ENCODE measurements around the gene PCBP3. TPM values are rescaled to one million over a fixed set of nuclear protein-coding genes. Genes with fewer than 3 reads are reported as not detected.
"Not testable (repeated sequence)": the region's sequence is repeated elsewhere in the genome, so short reads cannot be mapped to it uniquely, and the experiment has no call there.

Gene PCBP3
- total RNA-seq, 1 experiment from 2014 or later = 3.7 TPM

GRCh38 chr21:45600248-45600647 lies 43.3 kb upstream of the PCBP3 start:
- no TSS peak for BruUV-seq (replicated peaks)
- Mint-ChIP-seq H3K4me3 (ENCODE audit: unreplicated experiment) (no peak overlapping the region), H3K27ac (ENCODE audit: low read depth, unreplicated experiment) (no peak overlapping the region), H3K4me1 (ENCODE audit: insufficient read depth, unreplicated experiment) (no peaks in the 10 kb centered on the region), H3K27me3 (ENCODE audit: insufficient read depth, unreplicated experiment) (peaks cover 43% of the 10 kb centered on the region), H3K9me3 (ENCODE audit: unreplicated experiment) (peaks cover 18% of the 10 kb centered on the region), H3K36me3 (ENCODE audit: insufficient read depth, unreplicated experiment) (no peaks in the 10 kb centered on the region)
- no peak for TF ChIP-seq CTCF (IDR thresholded peaks at IDR 0.05; ENCODE audit: unreplicated experiment)
- POLR2A ChIA-PET = no interaction called here
- no peak for DNase-seq (ENCODE audit: unreplicated experiment)
- CTCF ChIA-PET = no interaction called here
- intact Hi-C loops (cut with micrococcal nuclease) = no loop called here

- no TSS peak for BruUV-seq (replicated peaks)
- Mint-ChIP-seq H3K4me1 (ENCODE audit: insufficient read depth, unreplicated experiment) (no peaks in the 10 kb centered on the region), H3K9me3 (ENCODE audit: unreplicated experiment) (peaks cover 18% of the 10 kb centered on the region), H3K27me3 (ENCODE audit: insufficient read depth, unreplicated experiment) (peaks cover 37% of the 10 kb centered on the region), H3K36me3 (ENCODE audit: insufficient read depth, unreplicated experiment) (no peaks in the 10 kb centered on the region), H3K4me3 (ENCODE audit: unreplicated experiment) (no peak overlapping the region), H3K27ac (ENCODE audit: low read depth, unreplicated experiment) (no peak overlapping the region)
- TF ChIP-seq CTCF (IDR thresholded peaks at IDR 0.05; ENCODE audit: unreplicated experiment) = no peak
- ChIA-PET CTCF (no interaction called here), POLR2A (no interaction called here)
- DNase-seq (ENCODE audit: unreplicated experiment) = no peak
- intact Hi-C loops (cut with micrococcal nuclease) = no loop called here
Observed at GRCh38 chr21:45601551-45601950, 42.0 kb upstream of the PCBP3 start.

GRCh38 chr21:45602106-45602505 lies 41.4 kb upstream of the PCBP3 start:
- ChIA-PET CTCF (no interaction called here), POLR2A (no interaction called here)
- Mint-ChIP-seq H3K9me3 (ENCODE audit: unreplicated experiment) (peaks cover 18% of the 10 kb centered on the region), H3K27ac (ENCODE audit: low read depth, unreplicated experiment) (no peak overlapping the region), H3K4me1 (ENCODE audit: insufficient read depth, unreplicated experiment) (peaks cover 2% of the 10 kb centered on the region), H3K36me3 (ENCODE audit: insufficient read depth, unreplicated experiment) (no peaks in the 10 kb centered on the region), H3K4me3 (ENCODE audit: unreplicated experiment) (no peak overlapping the region), H3K27me3 (ENCODE audit: insufficient read depth, unreplicated experiment) (peaks cover 37% of the 10 kb centered on the region)
- intact Hi-C loops (cut with micrococcal nuclease) = no loop called here
- DNase-seq (ENCODE audit: unreplicated experiment) = no peak
- TF ChIP-seq CTCF (IDR thresholded peaks at IDR 0.05; ENCODE audit: unreplicated experiment) = no peak
- BruUV-seq (replicated peaks) = no TSS peak

GRCh38 chr21:45603481-45603880 lies 40.0 kb upstream of the PCBP3 start:
- CTCF ChIA-PET = no interaction called here
- no peak for TF ChIP-seq CTCF (IDR thresholded peaks at IDR 0.05; ENCODE audit: unreplicated experiment)
- Mint-ChIP-seq H3K4me3 (ENCODE audit: unreplicated experiment) (no peak overlapping the region), H3K4me1 (ENCODE audit: insufficient read depth, unreplicated experiment) (peaks cover 6% of the 10 kb centered on the region), H3K36me3 (ENCODE audit: insufficient read depth, unreplicated experiment) (no peaks in the 10 kb centered on the region), H3K27ac (ENCODE audit: low read depth, unreplicated experiment) (no peak overlapping the region), H3K9me3 (ENCODE audit: unreplicated experiment) (peaks cover 18% of the 10 kb centered on the region), H3K27me3 (ENCODE audit: insufficient read depth, unreplicated experiment) (peaks cover 37% of the 10 kb centered on the region)
- POLR2A ChIA-PET = interaction anchor here (0.7 kb wide), 1 partner anchor 23 kb away, joined by 3 read pairs; no protein-coding TSS in a partner anchor
- BruUV-seq (replicated peaks) = no TSS peak
- no peak for DNase-seq (ENCODE audit: unreplicated experiment)
- intact Hi-C loops (cut with micrococcal nuclease) = no loop called here

GRCh38 chr21:45604681-45605080 lies 38.8 kb upstream of the PCBP3 start:
- BruUV-seq (replicated peaks); CTCF ChIA-PET; POLR2A ChIA-PET; DNase-seq (ENCODE audit: unreplicated experiment); H3K36me3 Mint-ChIP-seq (ENCODE audit: insufficient read depth, unreplicated experiment); H3K4me3 Mint-ChIP-seq (ENCODE audit: unreplicated experiment); H3K4me1 Mint-ChIP-seq (ENCODE audit: insufficient read depth, unreplicated experiment); H3K27ac Mint-ChIP-seq (ENCODE audit: low read depth, unreplicated experiment); intact Hi-C loops (cut with micrococcal nuclease): not testable (repeated sequence)
- H3K27me3 Mint-ChIP-seq (ENCODE audit: insufficient read depth, unreplicated experiment) = peaks cover 36% of the 10 kb centered on the region
- H3K9me3 Mint-ChIP-seq (ENCODE audit: unreplicated experiment) = peaks cover 18% of the 10 kb centered on the region
